Common myeloid progenitor, CD34-positive (primary cell): ENCODE data around the gene SKIDA1.

Source experiments
- CTCF ChIA-PET: fragments of 350-600 bp; sonication (Branson Sonifier 250); formaldehyde crosslinking; loops from one replicate; lab custom pipeline; 2021; ENCODE audit warnings: antibody characterized with exemption; lab: Charles Lee
- POLR2A ChIA-PET: fragments of 350-600 bp; sonication (Branson Sonifier 250); formaldehyde crosslinking; loops from one replicate; lab custom pipeline; 2021; ENCODE audit warnings: antibody characterized with exemption; lab: Charles Lee
- DNase-seq, 3 donors: peaks; one replicate each; pipeline versions ENCODE4 v3.0.0 to v3.0.0-alpha.2; 2013
- H3K27ac ChIP-seq, 2 experiments: 1 replicate in 1 of 2; 2 replicates in 1 of 2; pipeline ENCODE4 v1.7.0; 2013; ENCODE audit warnings: inconsistent platforms in 2 of 2, low read length in 2 of 2, mild to moderate bottlenecking in 2 of 2, low read depth in 1 of 2, moderate library complexity in 1 of 2; ENCODE audit not compliant: severe bottlenecking in 2 of 2, insufficient read depth in 1 of 2, poor library complexity in 1 of 2
- H3K27me3 ChIP-seq, 5 experiments: replicated peaks in 2 of 5; 1 replicate in 3 of 5; 2 replicates in 2 of 5; pipeline versions ENCODE4 v1.6.1 to v1.7.0; 2013; ENCODE audit warnings: low read length in 4 of 5, mild to moderate bottlenecking in 2 of 5, moderate library complexity in 2 of 5, inconsistent platforms in 1 of 5; ENCODE audit not compliant: insufficient read depth in 5 of 5, control insufficient read depth in 4 of 5
- H3K36me3 ChIP-seq, 4 experiments: 1 replicate in 2 of 4; 2 replicates in 2 of 4; pipeline versions ENCODE4 v1.6.1 to v1.7.0; 2013; ENCODE audit warnings: low read length in 3 of 4, control low read depth in 1 of 4, mild to moderate bottlenecking in 1 of 4; ENCODE audit not compliant: control insufficient read depth in 4 of 4, insufficient read depth in 4 of 4
- H3K4me1 ChIP-seq, 4 experiments: 1 replicate in 3 of 4; 2 replicates in 1 of 4; pipeline versions ENCODE4 v1.6.1 to v1.7.1; 2013; ENCODE audit warnings: low read length in 3 of 4, mild to moderate bottlenecking in 3 of 4, control low read depth in 1 of 4, inconsistent platforms in 1 of 4, moderate library complexity in 1 of 4; ENCODE audit not compliant: control insufficient read depth in 4 of 4, insufficient read depth in 4 of 4; ENCODE audit errors: control extremely low read depth in 1 of 4
- H3K4me3 ChIP-seq, 7 experiments: 1 replicate in 4 of 7; 2 replicates in 3 of 7; pipeline versions ENCODE4 v1.5.1 to v1.7.0; 2013; ENCODE audit warnings: mild to moderate bottlenecking in 7 of 7, low read length in 6 of 7, moderate library complexity in 6 of 7, inconsistent platforms in 2 of 7, low read depth in 2 of 7, control low read depth in 1 of 7; ENCODE audit not compliant: insufficient read depth in 4 of 7, control insufficient read depth in 1 of 7; ENCODE audit errors: extremely low read depth in 1 of 7
- H3K9me3 ChIP-seq, 5 experiments: 1 replicate in 4 of 5; 2 replicates in 1 of 5; pipeline versions ENCODE4 v1.6.1 to v1.7.1; 2013; ENCODE audit warnings: low read length in 4 of 5, mild to moderate bottlenecking in 2 of 5, inconsistent platforms in 1 of 5, low read depth in 1 of 5, moderate library complexity in 1 of 5; ENCODE audit not compliant: control insufficient read depth in 4 of 5, insufficient read depth in 2 of 5; ENCODE audit errors: control extremely low read depth in 1 of 5
- WGBS: methylation state at CpG from one replicate; pipeline ENCODE4 v1.1.5; 2013; ENCODE audit not compliant: insufficient coverage; 5-methylcytosine and 5-hydroxymethylcytosine counted together

The SKIDA1 gene

DNA sequence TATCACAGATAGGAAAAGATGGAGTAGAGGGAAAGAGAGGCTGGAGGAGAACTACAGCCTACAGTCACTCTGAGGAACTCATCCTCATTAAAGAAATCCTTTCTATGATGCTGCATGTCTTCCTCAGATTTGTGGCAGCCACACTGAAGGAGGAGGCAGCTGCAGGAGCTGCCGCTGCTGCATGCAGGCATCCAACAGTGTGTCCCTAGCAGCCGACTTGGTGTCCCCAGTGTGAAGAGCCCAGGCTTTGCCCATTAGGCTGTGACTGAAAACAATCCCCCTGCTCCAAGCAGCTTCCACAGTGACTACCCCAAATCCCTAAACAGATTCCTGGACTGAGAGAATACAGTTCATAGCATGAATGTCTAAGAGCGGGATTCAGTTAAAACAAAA is 23.1 kb downstream of the SKIDA1 start:
- Histone ChIP-seq H3K36me3 (no peaks in the 10 kb centered on the region), H3K4me3 (no peak overlapping the region), H3K27ac (no peak overlapping the region), H3K4me1 (peaks cover 5 to 32% (median 23%) of the 10 kb centered on the region in 4 experiments), H3K27me3 (peaks cover 0 to 10% (median 0%) of the 10 kb centered on the region in 5 experiments), H3K9me3 (no peaks in the 10 kb centered on the region)
- DNase-seq, result no peak
- WGBS, result 100% methylated on average over 2 of the region's 3 CpGs
- POLR2A ChIA-PET, result no interaction called here
- CTCF ChIA-PET, result interaction anchor here (1.1 to 9.9 kb wide), 2 partner anchors 12 to 23 kb away, joined by 4 to 134 read pairs; partner anchors contain the start of gene SKIDA1

DNA sequence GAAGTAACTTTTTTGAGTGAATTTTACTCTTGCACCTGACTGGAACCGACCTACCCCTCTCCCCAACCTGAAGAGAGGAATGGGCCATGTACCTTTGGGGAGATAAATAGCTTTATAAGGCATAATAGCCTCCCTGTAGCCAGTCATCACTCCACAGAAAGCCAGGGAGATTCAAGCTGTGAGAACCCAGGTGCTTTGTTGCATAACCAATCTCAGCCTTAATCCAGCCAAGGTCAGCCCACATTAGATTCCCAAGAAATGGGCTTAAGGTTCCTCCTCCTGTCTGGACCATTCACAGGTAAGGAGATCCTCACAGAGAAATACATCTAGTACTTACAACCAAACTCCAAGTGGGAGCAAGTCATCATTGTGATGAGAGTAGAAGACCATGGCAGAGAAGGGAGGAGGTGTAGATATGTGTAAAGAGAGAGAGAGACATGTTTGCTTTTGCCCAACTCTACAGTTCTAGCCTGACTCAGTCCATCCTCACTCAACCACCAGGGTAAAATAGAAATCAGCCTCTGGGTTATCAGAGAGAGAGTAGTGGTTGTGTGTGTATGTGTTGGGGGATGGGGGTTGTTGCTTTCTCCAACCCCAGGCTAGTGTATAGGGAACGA is 23.6 kb downstream of the SKIDA1 start:
- no peaks in the 10 kb centered on the region for H3K9me3 ChIP-seq
- H3K27me3 ChIP-seq, result peaks cover 0 to 10% (median 0%) of the 10 kb centered on the region in 5 experiments
- no peak overlapping the region for H3K4me3 ChIP-seq
- ChIA-PET CTCF (interaction anchor here (1.1 to 9.9 kb wide), 3 partner anchors 9 to 24 kb away, joined by 4 to 134 read pairs (median 14); partner anchors contain the start of gene SKIDA1), POLR2A (no interaction called here)
- DNase-seq, result no peak
- no peak overlapping the region for H3K27ac ChIP-seq
- WGBS, result 100% methylated on average over 1 of the region's 2 CpGs
- H3K4me1 ChIP-seq, result peaks cover 5 to 33% (median 26%) of the 10 kb centered on the region in 4 experiments
- H3K36me3 ChIP-seq, result no peaks in the 10 kb centered on the region

DNA sequence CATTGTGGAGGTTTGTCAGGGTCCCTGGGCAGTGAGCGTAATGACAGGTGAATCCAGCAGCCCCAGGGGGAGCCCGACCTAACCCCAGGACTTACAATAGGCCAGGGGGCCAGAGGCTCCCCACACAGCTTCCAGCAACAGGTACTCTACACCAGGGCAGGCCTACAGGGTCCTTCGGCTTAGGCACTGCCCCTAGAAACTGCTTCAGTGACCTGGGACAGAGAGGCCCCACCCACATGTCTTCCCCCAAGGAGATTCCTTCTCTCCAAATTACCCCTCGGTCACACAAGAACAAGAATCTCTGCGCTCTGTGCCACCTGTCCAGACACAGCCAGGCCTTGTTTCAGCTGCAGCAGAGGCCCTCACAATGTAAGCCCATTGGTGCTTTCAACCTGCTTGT is 24.4 kb downstream of the SKIDA1 start:
- ChIA-PET CTCF (interaction anchor here (1.1 to 9.9 kb wide), 6 partner anchors 10 to 224 kb away, joined by 4 to 134 read pairs (median 5); partner anchors contain the start of gene SKIDA1), POLR2A (no interaction called here)
- no peaks in the 10 kb centered on the region for H3K9me3 ChIP-seq
- WGBS, result 96% methylated on average over 3 of the region's 5 CpGs
- no peak for DNase-seq
- H3K4me1 ChIP-seq, result peaks cover 5 to 26% (median 21%) of the 10 kb centered on the region in 4 experiments
- H3K27me3 ChIP-seq, result peaks cover 0 to 10% (median 0%) of the 10 kb centered on the region in 5 experiments
- H3K36me3 ChIP-seq, result no peaks in the 10 kb centered on the region
- no peak overlapping the region for H3K4me3 ChIP-seq
- H3K27ac ChIP-seq, result no peak overlapping the region

DNA sequence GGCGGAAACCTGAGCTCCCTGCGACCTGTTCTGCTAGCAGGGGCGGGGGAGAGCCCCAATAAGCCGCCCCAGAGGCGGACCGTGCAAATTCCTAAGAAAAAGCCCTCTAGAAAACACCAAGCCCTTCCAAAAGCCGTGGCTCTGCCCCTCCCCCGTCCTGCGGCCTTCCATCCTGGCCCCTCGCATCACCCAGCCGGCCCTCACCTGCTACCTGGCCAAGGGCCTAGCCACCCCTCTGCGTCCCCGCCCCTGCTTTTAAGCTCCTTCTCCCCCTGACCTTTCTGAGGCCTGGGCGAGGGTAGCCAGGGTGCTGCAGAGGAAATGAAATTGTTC is 24.9 kb downstream of the SKIDA1 start:
- ChIA-PET POLR2A (no interaction called here), CTCF (interaction anchor here (1.2 to 9.9 kb wide), 5 partner anchors 10 to 224 kb away, joined by 4 to 134 read pairs (median 5); partner anchors contain the start of gene SKIDA1)
- H3K4me3 ChIP-seq, result peak overlapping the region in 5 of 7 experiments; percentile 42 to 79 (median 69)
- peaks cover 0 to 10% (median 0%) of the 10 kb centered on the region in 5 experiments for H3K27me3 ChIP-seq
- H3K36me3 ChIP-seq, result no peaks in the 10 kb centered on the region
- no peak overlapping the region for H3K27ac ChIP-seq
- WGBS, result 16% methylated on average over 12 of the region's 14 CpGs
- H3K4me1 ChIP-seq, result peaks cover 5 to 22% (median 21%) of the 10 kb centered on the region in 4 experiments
- no peaks in the 10 kb centered on the region for H3K9me3 ChIP-seq
- no peak for DNase-seq

DNA sequence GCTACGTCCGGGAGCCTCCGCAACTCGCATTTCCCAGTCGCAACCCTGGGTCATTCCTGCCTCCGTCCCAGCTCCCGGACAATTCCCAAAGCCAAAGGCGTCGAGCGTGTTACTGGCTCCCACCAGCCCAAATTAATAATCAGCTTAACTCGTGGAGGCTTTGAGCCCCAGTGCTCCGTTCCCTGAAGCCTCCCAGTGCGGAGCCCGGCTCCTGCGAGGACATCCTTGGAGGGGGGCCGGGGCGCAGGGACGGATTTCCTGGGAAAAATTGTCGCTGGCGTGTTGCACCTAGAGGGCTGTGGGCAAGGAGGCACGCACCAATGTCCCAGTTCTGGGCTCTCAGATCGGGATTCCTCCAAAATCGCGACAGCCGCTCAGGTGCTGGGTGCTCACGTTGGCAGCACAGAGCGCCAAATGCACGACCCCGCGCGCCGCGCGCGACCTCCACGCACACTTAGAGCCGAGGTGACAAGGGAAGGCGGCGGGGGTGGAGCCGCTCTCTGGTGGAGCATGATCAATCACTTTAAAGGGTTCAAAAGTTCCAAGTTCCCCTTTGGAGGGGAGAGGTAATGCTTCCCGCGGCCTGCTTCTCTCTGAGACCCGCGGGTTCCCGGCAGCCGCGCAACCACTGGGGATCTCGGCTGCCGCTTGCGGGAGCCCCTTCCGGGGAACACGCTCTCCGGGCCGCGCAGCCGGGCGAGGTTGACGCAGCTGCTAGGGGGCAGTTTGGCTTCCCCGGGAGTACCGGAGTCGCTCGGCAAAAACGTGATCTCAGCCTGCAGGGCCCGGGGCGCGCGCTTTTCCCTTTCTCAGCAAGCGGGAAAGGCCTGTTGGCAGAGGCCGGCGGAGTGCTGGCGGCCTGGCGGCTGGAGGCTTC is 25.5 kb downstream of the SKIDA1 start:
- 21% methylated on average over 68 of the region's 72 CpGs for WGBS
- peak in 2 of 3 donors; percentile 70 to 77 for DNase-seq
- Histone ChIP-seq H3K27ac (no peak overlapping the region), H3K9me3 (no peaks in the 10 kb centered on the region), H3K4me3 (peak overlapping the region; percentile 19 to 79 (median 63)), H3K36me3 (no peaks in the 10 kb centered on the region), H3K4me1 (peaks cover 7 to 28% (median 23%) of the 10 kb centered on the region in 4 experiments), H3K27me3 (peaks cover 0 to 10% (median 0%) of the 10 kb centered on the region in 5 experiments)
- ChIA-PET CTCF (interaction anchor here (1.2 to 9.9 kb wide), 5 partner anchors 11 to 225 kb away, joined by 4 to 134 read pairs (median 5); partner anchors contain the start of gene SKIDA1), POLR2A (no interaction called here)

DNA sequence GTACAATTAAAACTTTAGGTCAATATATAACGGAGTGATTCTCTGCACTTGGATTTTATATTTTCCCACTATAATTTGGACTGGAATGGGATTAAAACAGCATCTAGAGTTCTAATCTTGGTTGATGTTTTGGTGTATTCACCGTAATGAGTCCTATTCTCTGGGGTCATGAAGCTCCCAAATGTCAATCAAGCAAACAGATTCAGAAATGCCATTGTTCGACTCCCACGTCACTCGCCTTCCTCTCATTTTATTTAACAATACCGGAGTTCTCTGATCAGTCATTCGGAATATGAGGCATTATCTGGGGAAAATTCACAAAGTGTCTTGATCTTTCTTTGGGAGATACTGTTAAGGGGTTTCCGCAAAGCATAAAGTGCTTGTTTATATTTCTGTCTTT is 26.5 kb downstream of the SKIDA1 start:
- Histone ChIP-seq H3K9me3 (no peaks in the 10 kb centered on the region), H3K4me3 (no peak overlapping the region), H3K27ac (no peak overlapping the region), H3K4me1 (peaks cover 8 to 37% (median 28%) of the 10 kb centered on the region in 4 experiments), H3K36me3 (no peaks in the 10 kb centered on the region), H3K27me3 (peaks cover 0 to 10% (median 0%) of the 10 kb centered on the region in 5 experiments)
- POLR2A ChIA-PET, result no interaction called here
- CTCF ChIA-PET, result interaction anchor here (1.5 to 9.9 kb wide), 4 partner anchors 10 to 233 kb away, joined by 4 to 134 read pairs (median 62); partner anchors contain the start of gene SKIDA1
- no peak for DNase-seq
- WGBS, result 96% methylated on average over 5 of the region's 8 CpGs
